Fibroblast of villous mesenchyme (primary cell): ENCODE results near the gene CMC1. TPM values are rescaled to one million over a fixed set of nuclear protein-coding genes. Genes with fewer than 3 reads are reported as not detected.
A peak's percentile ranks its signal among the peaks of the same experiment; 100 is the strongest.

ENCODE experiments used
- DNase-seq: peaks from one replicate; pipeline ENCODE4 v3.0.0-alpha.2; 2010; ENCODE audit warnings: low read depth
- H3K4me3 ChIP-seq: 2 replicates; pipeline ENCODE4 v1.5.1; 2011; ENCODE audit warnings: low read depth, mild to moderate bottlenecking, low read length
- total RNA-seq: library from RNA; depleted of rRNA; stranded (reverse); fragments of >200 nt; gene quantifications from 2 replicates; pipeline ENCODE4 v1.2.3, GENCODE V29; 2012
- TF ChIP-seq, protein P1 (sequence below): IDR thresholded peaks from 2 replicates; pipeline ENCODE4 v1.5.1; 2012; ENCODE audit warnings: low read depth, mild to moderate bottlenecking, low read length; ENCODE audit not compliant: insufficient read depth

The CMC1 gene
- total RNA-seq, 1 donor = 4.3 TPM

- no peak overlapping the region for H3K4me3 ChIP-seq
- peak; percentile 34 for DNase-seq
- TF ChIP-seq, protein P1, sequence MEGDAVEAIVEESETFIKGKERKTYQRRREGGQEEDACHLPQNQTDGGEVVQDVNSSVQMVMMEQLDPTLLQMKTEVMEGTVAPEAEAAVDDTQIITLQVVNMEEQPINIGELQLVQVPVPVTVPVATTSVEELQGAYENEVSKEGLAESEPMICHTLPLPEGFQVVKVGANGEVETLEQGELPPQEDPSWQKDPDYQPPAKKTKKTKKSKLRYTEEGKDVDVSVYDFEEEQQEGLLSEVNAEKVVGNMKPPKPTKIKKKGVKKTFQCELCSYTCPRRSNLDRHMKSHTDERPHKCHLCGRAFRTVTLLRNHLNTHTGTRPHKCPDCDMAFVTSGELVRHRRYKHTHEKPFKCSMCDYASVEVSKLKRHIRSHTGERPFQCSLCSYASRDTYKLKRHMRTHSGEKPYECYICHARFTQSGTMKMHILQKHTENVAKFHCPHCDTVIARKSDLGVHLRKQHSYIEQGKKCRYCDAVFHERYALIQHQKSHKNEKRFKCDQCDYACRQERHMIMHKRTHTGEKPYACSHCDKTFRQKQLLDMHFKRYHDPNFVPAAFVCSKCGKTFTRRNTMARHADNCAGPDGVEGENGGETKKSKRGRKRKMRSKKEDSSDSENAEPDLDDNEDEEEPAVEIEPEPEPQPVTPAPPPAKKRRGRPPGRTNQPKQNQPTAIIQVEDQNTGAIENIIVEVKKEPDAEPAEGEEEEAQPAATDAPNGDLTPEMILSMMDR = peak; percentile 61
Measured at GRCh38 chr3:28328188-28329151, 87.1 kb downstream of the CMC1 start.

DNA sequence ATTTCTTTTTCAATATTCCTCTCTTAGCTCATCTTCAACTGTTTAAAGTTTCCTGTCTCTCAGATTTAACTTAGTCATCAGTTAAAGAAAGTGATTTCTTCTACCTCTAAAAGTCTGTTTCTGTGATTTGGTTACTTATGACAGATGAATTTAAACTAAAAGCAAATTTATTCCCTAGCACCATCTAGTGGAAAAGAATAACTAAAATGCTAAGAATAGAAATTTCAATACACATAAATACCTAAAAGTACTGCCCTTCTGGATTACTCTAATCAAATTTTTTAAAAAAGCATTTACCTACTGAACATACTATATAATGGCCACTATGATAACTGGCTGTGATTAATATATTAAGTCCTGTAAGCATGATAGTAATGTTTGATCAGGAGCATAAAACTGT lies 93.1 kb downstream of the CMC1 start:
- no peak for DNase-seq
- no peak overlapping the region for H3K4me3 ChIP-seq
- TF ChIP-seq, protein P1 = peak; percentile 8

- no peak overlapping the region for H3K4me3 ChIP-seq
- no peak for DNase-seq
- TF ChIP-seq, protein P1 = no peak
Measured at GRCh38 chr3:28335246-28335645, 93.8 kb downstream of the CMC1 start.

DNA sequence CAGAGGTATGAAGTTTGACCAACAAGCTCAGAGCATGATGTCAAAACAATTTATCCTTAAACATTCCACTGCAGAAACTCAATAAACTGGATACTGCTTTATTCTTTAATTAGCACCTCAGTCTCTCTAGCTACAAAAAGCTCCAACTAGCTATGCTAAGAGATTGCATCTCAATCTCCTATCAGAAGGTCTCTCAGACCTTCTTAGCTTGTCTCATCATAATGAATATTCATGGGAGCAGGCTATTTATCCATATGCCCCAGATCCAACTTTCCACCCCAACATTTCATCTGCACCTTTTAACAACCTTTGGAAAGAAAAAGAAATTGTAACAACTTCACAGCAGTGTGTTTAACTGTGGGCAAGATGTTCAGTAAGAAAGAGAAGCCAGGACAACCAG lies 95.8 kb downstream of the CMC1 start:
- DNase-seq = no peak
- no peak overlapping the region for H3K4me3 ChIP-seq
- TF ChIP-seq, protein P1 = no peak

DNA sequence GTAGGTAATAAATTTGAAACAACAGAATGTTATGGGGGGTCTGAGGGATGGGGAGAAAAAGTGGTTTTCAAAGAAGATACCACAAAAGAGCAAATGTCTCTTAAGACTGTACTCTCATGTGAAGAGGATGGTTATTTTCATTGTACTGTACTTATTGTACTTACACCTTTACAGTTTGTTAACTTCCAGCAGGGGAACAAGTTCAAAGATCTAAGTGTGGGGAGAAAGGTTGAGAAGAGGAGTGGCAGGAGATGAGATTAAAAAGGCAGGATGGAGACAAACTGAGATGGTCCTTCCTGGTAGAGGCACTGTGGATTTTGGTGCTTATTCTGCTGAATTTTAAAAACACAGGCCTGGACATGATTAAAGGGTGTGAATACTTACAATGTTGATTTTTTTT lies 101.7 kb downstream of the CMC1 start:
- DNase-seq = no peak
- H3K4me3 ChIP-seq = no peak overlapping the region
- TF ChIP-seq, protein P1 = no peak

- DNase-seq = no peak
- peak overlapping the region; percentile 95 for H3K4me3 ChIP-seq
- TF ChIP-seq, protein P1 = no peak
Measured at GRCh38 chr3:28345690-28346089, 104.3 kb downstream of the CMC1 start.
